SK-N-SH (cell line): ENCODE data around the gene ZBTB3. TPM values are rescaled to one million over a fixed set of nuclear protein-coding genes. Genes with fewer than 3 reads are reported as not detected.

ENCODE experiments used
- CTCF ChIA-PET: fragments of 300-600, 350-600 bp; formaldehyde crosslinking; extraction: SDS; loops from one replicate; lab custom pipeline; 2021; lab: Yijun Ruan, JAX
- POLR2A ChIA-PET: fragments of 350-600 bp; sonication (Branson Sonifier 250); formaldehyde crosslinking; extraction: SDS; loops from one replicate; lab custom pipeline; 2020; ENCODE audit warnings: antibody characterized with exemption, inconsistent platforms; lab: Yijun Ruan, JAX
- DNase-seq: peaks from one replicate; pipeline ENCODE4 v3.0.0; 2012
- H2AFZ ChIP-seq: fragments of 200-600 bp; sonication (generic); 2 replicates; pipeline ENCODE4 v1.8.1; 2016; ENCODE audit warnings: antibody characterized with exemption, mild to moderate bottlenecking, low read depth
- H3F3A ChIP-seq: fragments of 200-600 bp; sonication (generic); replicated peaks from 2 replicates; pipeline ENCODE3; 2016; ENCODE audit warnings: antibody characterized with exemption, mild to moderate bottlenecking; ENCODE audit not compliant: insufficient read depth
- H3K27ac ChIP-seq, 2 experiments: fragments of 200-500 bp in 1 of 2; fragments of 200-600 bp in 1 of 2; sonication (Bioruptor generic) in 1 of 2; sonication (generic), shearing (Covaris generic) in 1 of 2; 2 replicates each; pipeline versions ENCODE4 v1.5.1 to v1.6.1; 2014 to 2016; ENCODE audit warnings: low read depth in 2 of 2, inconsistent platforms in 1 of 2, low read length in 1 of 2, mild to moderate bottlenecking in 1 of 2, mixed read lengths in 1 of 2
- H3K27me3 ChIP-seq: fragments of 200-600 bp; sonication (generic), shearing (Covaris generic); 2 replicates; pipeline ENCODE4 v1.6.1; 2016; ENCODE audit warnings: mixed run types; ENCODE audit not compliant: insufficient read depth
- H3K36me3 ChIP-seq, 2 experiments: fragments of 200-500 bp in 1 of 2; fragments of 200-600 bp in 1 of 2; sonication (Bioruptor generic) in 1 of 2; sonication (generic) in 1 of 2; replicated peaks in 1 of 2; 2 replicates each; pipeline versions ENCODE3 to v1.5.1; 2014 to 2016; ENCODE audit warnings: low read length in 1 of 2, mild to moderate bottlenecking in 1 of 2; ENCODE audit not compliant: insufficient read depth in 2 of 2, control insufficient read depth in 1 of 2
- H3K4me1 ChIP-seq, 2 experiments: fragments of 200-500 bp in 1 of 2; fragments of 200-600 bp in 1 of 2; sonication (Bioruptor generic) in 1 of 2; sonication (generic), shearing (Covaris generic) in 1 of 2; 2 replicates each; pipeline versions ENCODE4 v1.5.1 to v1.6.1; 2014 to 2016; ENCODE audit warnings: low read depth in 1 of 2, low read length in 1 of 2, mixed run types in 1 of 2; ENCODE audit not compliant: insufficient read depth in 2 of 2, control insufficient read depth in 1 of 2
- H3K4me2 ChIP-seq: fragments of 200-600 bp; sonication (generic), shearing (Covaris generic); 2 replicates; pipeline ENCODE4 v1.6.1; 2017; ENCODE audit warnings: mixed run types
- H3K4me3 ChIP-seq, 2 experiments: fragments of 200-500 bp in 1 of 2; fragments of 200-600 bp in 1 of 2; sonication (Bioruptor generic) in 1 of 2; sonication (generic), shearing (Covaris generic) in 1 of 2; 2 replicates each; pipeline versions ENCODE4 v1.5.1 to v1.8.1; 2014 to 2016; ENCODE audit warnings: low read depth in 2 of 2, inconsistent platforms in 1 of 2, low read length in 1 of 2, mild to moderate bottlenecking in 1 of 2, mixed read lengths in 1 of 2, moderate library complexity in 1 of 2
- H3K79me2 ChIP-seq: fragments of 200-600 bp; sonication (generic); 2 replicates; pipeline ENCODE4 v1.8.1; 2017; ENCODE audit warnings: mild to moderate bottlenecking; ENCODE audit not compliant: insufficient read depth
- H3K9ac ChIP-seq: fragments of 200-600 bp; sonication (generic); 2 replicates; pipeline ENCODE4 v1.6.1; 2017; ENCODE audit warnings: mixed run types
- H3K9me2 ChIP-seq: fragments of 200-600 bp; sonication (generic); 2 replicates; pipeline ENCODE4 v1.6.1; 2017; ENCODE audit warnings: mixed run types
- H3K9me3 ChIP-seq: fragments of 200-600 bp; sonication (generic); 2 replicates; pipeline ENCODE4 v1.6.1; 2017; ENCODE audit warnings: mixed run types, mild to moderate bottlenecking, moderate library complexity
- H4K20me1 ChIP-seq: fragments of 200-600 bp; sonication (generic); 2 replicates; pipeline ENCODE4 v1.6.1; 2017; ENCODE audit warnings: mild to moderate bottlenecking, mixed run types; ENCODE audit not compliant: insufficient read depth
- EP300 ChIP-seq, 2 experiments: IDR thresholded peaks; 2 replicates each; pipeline versions ENCODE4 v1.4.0 to v1.6.1; 2012; ENCODE audit warnings: borderline replicate concordance in 1 of 2, low read depth in 1 of 2, low read length in 1 of 2
- EZH2phosphoT487 ChIP-seq: fragments of 200-600 bp; sonication (generic); IDR thresholded peaks from 2 replicates; pipeline ENCODE4 v1.6.1; 2017; ENCODE audit warnings: low read depth, mixed run types, mild to moderate bottlenecking, antibody characterized with exemption, moderate library complexity, borderline replicate concordance
- FOXJ3 ChIP-seq: sonication (generic); formaldehyde crosslinking; IDR thresholded peaks from 2 replicates; pipeline ENCODE4 v1.5.1; 2020; ENCODE audit warnings: mild to moderate bottlenecking, missing genetic modification reagents
- GABPA ChIP-seq: IDR thresholded peaks from 2 replicates; pipeline ENCODE4 v1.4.0; 2012; ENCODE audit warnings: low read depth, mild to moderate bottlenecking
- GATA2 ChIP-seq: sonication (generic); formaldehyde crosslinking; IDR thresholded peaks from 2 replicates; pipeline ENCODE4 v1.5.0; 2020; ENCODE audit warnings: mild to moderate bottlenecking, missing genetic modification reagents
- JUND ChIP-seq: IDR thresholded peaks from 2 replicates; pipeline ENCODE4 v1.4.0; 2012
- RAD21 ChIP-seq: IDR thresholded peaks from 2 replicates; pipeline ENCODE4 v1.6.1; 2012; ENCODE audit warnings: mild to moderate bottlenecking, low read length
- RCOR1 ChIP-seq: fragments of 150-350 bp; IDR thresholded peaks from 2 replicates; pipeline ENCODE4 v1.6.1; 2017; ENCODE audit warnings: antibody characterized with exemption, low read length
- RXRA ChIP-seq: IDR thresholded peaks from 2 replicates; pipeline ENCODE4 v1.4.0; 2012; ENCODE audit warnings: low read depth, mild to moderate bottlenecking, borderline replicate concordance
- TAF1 ChIP-seq: IDR thresholded peaks from 2 replicates; pipeline ENCODE4 v1.6.1; 2012; ENCODE audit warnings: low read depth, mild to moderate bottlenecking, low read length, moderate library complexity, borderline replicate concordance
- TEAD4 ChIP-seq: IDR thresholded peaks from 2 replicates; pipeline ENCODE4 v1.4.0; 2012; ENCODE audit warnings: mild to moderate bottlenecking, borderline replicate concordance; ENCODE audit not compliant: insufficient read depth
- YY1 ChIP-seq: IDR thresholded peaks from 2 replicates; pipeline ENCODE4 v1.4.0; 2012; ENCODE audit warnings: low read depth, mild to moderate bottlenecking
- WGBS: methylation state at CpG from one replicate; pipeline ENCODE4 v1.1.6; 2017; ENCODE audit warnings: low lambda C conversion rate; 5-methylcytosine and 5-hydroxymethylcytosine counted together
- polyA plus RNA-seq, 3 experiments: library from polyadenylated mRNA; depleted of rRNA; stranded (reverse); fragments of >200 nt; gene quantifications; 2 replicates each; pipeline ENCODE4 v1.2.3, GENCODE V29; 2012
- TF ChIP-seq, protein P1 (sequence below): IDR thresholded peaks from 2 replicates; pipeline ENCODE4 v1.4.0; 2012; ENCODE audit warnings: low read depth, borderline replicate concordance
- TF ChIP-seq, protein P2 (sequence below): fragments of 150-350 bp; IDR thresholded peaks from 2 replicates; pipeline ENCODE4 v1.6.1; 2016; ENCODE audit warnings: mild to moderate bottlenecking, low read depth, low read length

ZBTB3 gene
- polyA plus RNA-seq, 1 of the 3 experiments (the other 2 are of a cell fraction) = 2.1 TPM

DNA sequence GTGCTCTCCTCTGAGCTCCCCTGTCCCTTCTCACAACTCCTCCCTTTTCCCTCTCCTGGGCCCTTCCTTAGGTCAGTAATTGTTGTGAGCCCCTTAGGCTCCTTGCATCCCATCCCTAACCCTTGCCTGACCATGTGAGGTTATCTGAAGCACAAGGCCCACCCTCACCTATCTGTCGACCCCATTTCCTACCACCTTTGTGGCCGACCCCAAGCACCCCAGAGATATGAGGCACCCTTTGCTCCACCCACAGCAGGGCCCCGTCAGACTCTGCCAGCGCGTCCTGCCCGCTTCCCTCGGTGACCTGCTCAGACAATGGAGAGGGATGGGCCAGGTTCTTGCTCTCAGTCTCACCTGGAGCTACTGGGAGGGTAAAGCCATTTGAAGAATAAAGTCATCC is 45.2 kb downstream of the ZBTB3 start:
- Histone ChIP-seq H3K9me3 (no peaks in the 10 kb centered on the region), H2AFZ (0 out of 2 replicates have a peak overlapping the region, but pooled peaks have one; percentile 13), H3K27me3 (no peaks in the 10 kb centered on the region), H3K9me2 (no peaks in the 10 kb centered on the region), H3K4me3 (peak overlapping the region; percentile 48 to 59), H3K4me1 (peaks cover 22 to 45% of the 10 kb centered on the region in 2 experiments; a peak in 3 of 4 replicates), H3K27ac (peak overlapping the region; percentile 85 to 87), H3F3A (peaks cover 50% of the 10 kb centered on the region), H3K79me2 (peaks cover 12% of the 10 kb centered on the region; the same call in 1 of the 2 replicates), H3K4me2 (peak overlapping the region; percentile 81), H3K9ac (peak overlapping the region; percentile 70), H3K36me3 (peaks cover 31 to 36% of the 10 kb centered on the region in 2 experiments), H4K20me1 (no peaks in the 10 kb centered on the region)
- WGBS = 54% methylated on average over 7 of the region's 7 CpGs
- POLR2A ChIA-PET = interaction anchor here (0.6 to 4.0 kb wide), 10 partner anchors 17 to 181 kb away, joined by 3 to 24 read pairs (median 4); partner anchors contain the start of genes C11orf98, CSKMT, HNRNPUL2 and LBHD1
- DNase-seq = no peak
- TF ChIP-seq, protein P1, sequence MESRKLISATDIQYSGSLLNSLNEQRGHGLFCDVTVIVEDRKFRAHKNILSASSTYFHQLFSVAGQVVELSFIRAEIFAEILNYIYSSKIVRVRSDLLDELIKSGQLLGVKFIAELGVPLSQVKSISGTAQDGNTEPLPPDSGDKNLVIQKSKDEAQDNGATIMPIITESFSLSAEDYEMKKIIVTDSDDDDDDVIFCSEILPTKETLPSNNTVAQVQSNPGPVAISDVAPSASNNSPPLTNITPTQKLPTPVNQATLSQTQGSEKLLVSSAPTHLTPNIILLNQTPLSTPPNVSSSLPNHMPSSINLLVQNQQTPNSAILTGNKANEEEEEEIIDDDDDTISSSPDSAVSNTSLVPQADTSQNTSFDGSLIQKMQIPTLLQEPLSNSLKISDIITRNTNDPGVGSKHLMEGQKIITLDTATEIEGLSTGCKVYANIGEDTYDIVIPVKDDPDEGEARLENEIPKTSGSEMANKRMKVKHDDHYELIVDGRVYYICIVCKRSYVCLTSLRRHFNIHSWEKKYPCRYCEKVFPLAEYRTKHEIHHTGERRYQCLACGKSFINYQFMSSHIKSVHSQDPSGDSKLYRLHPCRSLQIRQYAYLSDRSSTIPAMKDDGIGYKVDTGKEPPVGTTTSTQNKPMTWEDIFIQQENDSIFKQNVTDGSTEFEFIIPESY = no peak
- TF ChIP-seq FOXJ3 (CRISPR knock-in tag) (no peak), GATA2 (CRISPR knock-in tag) (no peak), EP300 (IDR thresholded peaks at IDR 0.05; ENCODE audit: borderline replicate concordance in 1 of 2, low read depth in 1 of 2, low read length in 1 of 2) (no peak), RAD21 (no peak), JUND (no peak), TAF1 (no peak), RXRA (no peak), GABPA (no peak)
- TF ChIP-seq, protein P2, sequence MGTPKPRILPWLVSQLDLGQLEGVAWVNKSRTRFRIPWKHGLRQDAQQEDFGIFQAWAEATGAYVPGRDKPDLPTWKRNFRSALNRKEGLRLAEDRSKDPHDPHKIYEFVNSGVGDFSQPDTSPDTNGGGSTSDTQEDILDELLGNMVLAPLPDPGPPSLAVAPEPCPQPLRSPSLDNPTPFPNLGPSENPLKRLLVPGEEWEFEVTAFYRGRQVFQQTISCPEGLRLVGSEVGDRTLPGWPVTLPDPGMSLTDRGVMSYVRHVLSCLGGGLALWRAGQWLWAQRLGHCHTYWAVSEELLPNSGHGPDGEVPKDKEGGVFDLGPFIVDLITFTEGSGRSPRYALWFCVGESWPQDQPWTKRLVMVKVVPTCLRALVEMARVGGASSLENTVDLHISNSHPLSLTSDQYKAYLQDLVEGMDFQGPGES = no peak
- CTCF ChIA-PET = interaction anchor here (0.6 to 6.6 kb wide), 5 partner anchors 14 to 176 kb away, joined by 3 to 48 read pairs (median 3); partner anchors contain the start of gene HNRNPUL2

DNA sequence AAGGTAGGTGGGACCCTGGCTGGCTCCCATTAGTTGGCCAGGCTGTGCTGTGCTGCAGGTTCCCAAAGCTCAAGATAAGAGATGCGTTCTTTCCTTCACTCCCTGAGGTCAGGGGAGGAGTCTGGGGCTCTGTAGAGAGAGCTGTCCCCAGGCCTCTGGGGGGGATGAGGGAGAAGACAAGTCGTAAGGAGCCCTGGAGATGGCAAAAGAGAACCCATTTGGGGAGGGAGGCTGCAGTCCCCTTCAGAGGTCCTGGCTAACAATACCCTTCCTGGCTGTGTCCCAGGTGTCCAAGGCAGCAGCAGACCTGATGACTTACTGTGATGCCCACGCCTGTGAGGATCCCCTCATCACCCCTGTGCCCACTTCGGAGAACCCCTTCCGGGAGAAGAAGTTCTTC is 45.6 kb downstream of the ZBTB3 start:
- Histone ChIP-seq H3K27ac (peak overlapping the region; percentile 85 to 87; a peak in 2 of 4 replicates), H3K4me2 (peak overlapping the region; percentile 81), H3K9ac (no peak overlapping the region), H3K9me2 (no peaks in the 10 kb centered on the region), H4K20me1 (no peaks in the 10 kb centered on the region), H2AFZ (no peak overlapping the region), H3K4me1 (peaks cover 22 to 45% of the 10 kb centered on the region in 2 experiments; a peak in 3 of 4 replicates), H3F3A (peaks cover 49% of the 10 kb centered on the region), H3K27me3 (no peaks in the 10 kb centered on the region), H3K36me3 (peaks cover 28 to 32% of the 10 kb centered on the region in 2 experiments), H3K4me3 (peak overlapping the region in 1 of 2 experiments; percentile 48; a peak in 2 of 4 replicates), H3K79me2 (peaks cover 12% of the 10 kb centered on the region; the same call in 1 of the 2 replicates), H3K9me3 (no peaks in the 10 kb centered on the region)
- TF ChIP-seq EZH2phosphoT487 = no peak
- no peak for TF ChIP-seq RCOR1
- no peak for TF ChIP-seq TEAD4
- TF ChIP-seq YY1 = no peak
- ChIA-PET CTCF (interaction anchor here (0.6 to 6.6 kb wide), 6 partner anchors 14 to 176 kb away, joined by 3 to 48 read pairs (median 3); partner anchors contain the start of gene HNRNPUL2), POLR2A (interaction anchor here (0.5 to 4.0 kb wide), 7 partner anchors 17 to 131 kb away, joined by 3 to 24 read pairs (median 5); partner anchors contain the start of genes C11orf98, CSKMT, HNRNPUL2 and LBHD1)
- WGBS = 95% methylated on average over 5 of the region's 5 CpGs
- DNase-seq = no peak
